ENCODE data around the gene KCNMB2. TPM values are rescaled to one million over a fixed set of nuclear protein-coding genes. Genes with fewer than 3 reads are reported as not detected.
"Not testable (repeated sequence)": the region's sequence is repeated elsewhere in the genome, so short reads cannot be mapped to it uniquely, and the experiment has no call there.

KCNMB2 gene
- total RNA-seq, 5 donors from 2014 or later (not counting 1 experiment from before 2014, with no cell fraction given): not detected

DNA sequence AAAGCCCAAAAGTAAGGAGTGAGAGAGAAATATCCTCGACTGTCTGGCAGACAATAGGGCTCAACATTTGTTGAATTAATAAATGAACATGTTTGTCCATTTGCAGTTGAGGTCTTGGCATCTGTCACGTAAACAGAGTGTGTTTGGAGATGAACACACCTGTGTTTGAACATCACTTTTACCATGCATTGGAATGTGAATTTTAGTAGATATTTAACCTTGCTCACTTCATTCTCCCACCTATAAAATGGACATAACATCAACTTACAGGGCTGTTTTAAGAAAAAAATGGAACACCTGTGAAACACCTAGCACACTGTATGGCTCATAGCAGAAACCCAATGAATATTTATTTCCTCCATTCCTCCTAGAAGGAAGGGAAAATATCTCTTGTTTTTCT, 204.8 kb downstream of the KCNMB2 start:
- Histone ChIP-seq H3K9me3 (no peaks in the 10 kb centered on the region), H3K36me3 (ENCODE audit: control insufficient read depth in 2 of 2, extremely low read depth in 1 of 2, insufficient read depth in 1 of 2, low read length in 1 of 2) (no peaks in the 10 kb centered on the region), H3K4me3 (ENCODE audit: control insufficient read depth in 1 of 2, extremely low read depth in 1 of 2, low read length in 1 of 2) (no peak overlapping the region), H3K27me3 (replicated peaks in 1 of 2; ENCODE audit: control insufficient read depth in 2 of 2, extremely low read depth in 1 of 2, insufficient read depth in 2 of 2, low read length in 1 of 2) (no peaks in the 10 kb centered on the region), H3K27ac (ENCODE audit: low read length) (no peak overlapping the region), H3K4me1 (ENCODE audit: control insufficient read depth in 1 of 2, extremely low read depth in 1 of 2, insufficient read depth in 2 of 2, low read length in 2 of 2) (no peaks in the 10 kb centered on the region)
- Mint-ChIP-seq H3K9me3 (no peaks in the 10 kb centered on the region), H3K27ac (no peak overlapping the region), H3K27me3 (peaks cover 0 to 12% of the 10 kb centered on the region in 2 donors), H3K4me3 (no peak overlapping the region), H3K4me1 (no peaks in the 10 kb centered on the region), H3K36me3 (no peaks in the 10 kb centered on the region)
- ChIA-PET POLR2A (no interaction called here), CTCF (no interaction called here)
- ATAC-seq (replicated peaks in 1 of 4) (no peak), DNase-seq (no peak)
- WGBS (ENCODE audit: insufficient coverage): 33% methylated on average over 1 of the region's 2 CpGs

DNA sequence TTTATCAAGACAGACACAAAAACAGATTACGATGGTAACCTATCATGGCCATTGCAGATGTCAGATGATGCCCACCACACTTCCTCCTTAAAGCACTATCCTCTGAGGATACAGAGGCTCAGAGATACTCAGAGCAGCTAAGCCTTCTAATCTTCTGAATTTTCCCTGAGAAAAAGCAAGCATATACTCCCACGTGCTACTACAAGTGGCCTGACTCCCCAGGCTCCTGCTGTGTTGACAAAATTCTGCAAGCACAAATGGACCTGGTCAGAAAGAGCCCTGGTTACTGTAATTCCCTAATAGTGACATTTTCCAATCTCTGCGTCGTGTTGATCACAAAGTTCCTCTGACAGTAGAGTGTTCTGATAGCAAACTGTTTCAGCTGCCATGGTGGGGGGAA, 207.1 kb downstream of the KCNMB2 start:
- Histone ChIP-seq H3K36me3 (ENCODE audit: control insufficient read depth in 2 of 2, extremely low read depth in 1 of 2, insufficient read depth in 1 of 2, low read length in 1 of 2) (no peaks in the 10 kb centered on the region), H3K27ac (ENCODE audit: low read length) (no peak overlapping the region), H3K4me1 (ENCODE audit: control insufficient read depth in 1 of 2, extremely low read depth in 1 of 2, insufficient read depth in 2 of 2, low read length in 2 of 2) (no peaks in the 10 kb centered on the region), H3K27me3 (replicated peaks in 1 of 2; ENCODE audit: control insufficient read depth in 2 of 2, extremely low read depth in 1 of 2, insufficient read depth in 2 of 2, low read length in 1 of 2) (no peaks in the 10 kb centered on the region), H3K4me3 (ENCODE audit: control insufficient read depth in 1 of 2, extremely low read depth in 1 of 2, low read length in 1 of 2) (no peak overlapping the region), H3K9me3 (no peaks in the 10 kb centered on the region)
- no peaks in the 10 kb centered on the region for H3K4me1 Mint-ChIP-seq
- H3K36me3 Mint-ChIP-seq: no peaks in the 10 kb centered on the region
- ChIA-PET POLR2A (no interaction called here), CTCF (no interaction called here)
- H3K27me3 Mint-ChIP-seq: peaks cover 0 to 9% of the 10 kb centered on the region in 2 donors
- WGBS (ENCODE audit: insufficient coverage): 50% methylated on average over 1 of the region's 4 CpGs
- ATAC-seq (replicated peaks in 1 of 4): no peak
- peaks cover 3 to 6% (median 4%) of the 10 kb centered on the region in 3 donors for H3K9me3 Mint-ChIP-seq
- no peak overlapping the region for H3K4me3 Mint-ChIP-seq
- DNase-seq: no peak
- no peak overlapping the region for H3K27ac Mint-ChIP-seq

DNA sequence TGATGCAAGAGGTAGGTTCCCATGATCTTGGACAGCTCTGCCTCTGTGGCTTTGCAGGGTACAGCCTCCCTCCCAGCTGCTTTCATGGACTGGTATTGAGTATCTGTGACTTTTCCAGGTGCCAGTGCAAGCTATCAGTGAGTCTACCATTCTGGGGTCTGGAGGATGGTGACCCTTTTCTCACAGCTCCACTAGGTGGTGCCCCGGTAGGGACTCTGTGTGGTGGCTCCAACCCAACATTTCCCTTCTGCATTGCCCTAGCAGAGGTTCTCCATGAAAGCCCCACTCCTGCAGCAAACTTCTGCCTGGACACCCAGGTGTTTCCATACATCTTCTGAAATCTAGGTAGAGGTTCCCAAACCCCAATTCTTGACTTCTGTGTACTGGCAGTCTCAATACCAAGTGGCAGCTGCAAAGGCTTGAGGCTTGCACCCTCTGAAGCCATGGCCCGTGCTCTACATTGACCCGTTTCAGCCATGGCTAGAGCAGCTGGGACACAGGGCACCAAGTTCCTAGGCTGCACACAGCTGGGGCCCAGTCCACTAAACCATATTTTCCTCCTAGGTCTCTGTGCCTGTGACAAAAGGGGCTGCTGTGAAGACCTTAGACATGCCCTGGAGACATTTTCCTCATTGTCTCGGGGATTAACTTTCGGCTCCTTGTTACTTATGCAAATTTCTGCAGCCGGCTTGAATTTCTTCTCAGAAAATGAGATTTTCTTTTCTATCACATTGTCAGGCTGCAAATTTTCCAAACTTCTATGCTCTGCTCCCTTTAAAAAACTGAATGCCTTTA, 209.8 kb downstream of the KCNMB2 start:
- H3K27ac Mint-ChIP-seq; POLR2A ChIA-PET; H3K36me3 ChIP-seq (ENCODE audit: control insufficient read depth in 2 of 2, extremely low read depth in 1 of 2, insufficient read depth in 1 of 2, low read length in 1 of 2); H3K27ac ChIP-seq (ENCODE audit: low read length); H3K27me3 ChIP-seq (replicated peaks in 1 of 2; ENCODE audit: control insufficient read depth in 2 of 2, extremely low read depth in 1 of 2, insufficient read depth in 2 of 2, low read length in 1 of 2); H3K4me1 ChIP-seq (ENCODE audit: control insufficient read depth in 1 of 2, extremely low read depth in 1 of 2, insufficient read depth in 2 of 2, low read length in 2 of 2); H3K9me3 Mint-ChIP-seq; H3K4me1 Mint-ChIP-seq; DNase-seq; H3K4me3 Mint-ChIP-seq; CTCF ChIA-PET; H3K36me3 Mint-ChIP-seq; H3K9me3 ChIP-seq; H3K4me3 ChIP-seq (ENCODE audit: control insufficient read depth in 1 of 2, extremely low read depth in 1 of 2, low read length in 1 of 2); ATAC-seq (replicated peaks in 1 of 4): not testable (repeated sequence)
- peaks cover 0 to 12% of the 10 kb centered on the region in 2 donors for H3K27me3 Mint-ChIP-seq
- 78% methylated on average over 5 of the region's 6 CpGs for WGBS (ENCODE audit: insufficient coverage)

DNA sequence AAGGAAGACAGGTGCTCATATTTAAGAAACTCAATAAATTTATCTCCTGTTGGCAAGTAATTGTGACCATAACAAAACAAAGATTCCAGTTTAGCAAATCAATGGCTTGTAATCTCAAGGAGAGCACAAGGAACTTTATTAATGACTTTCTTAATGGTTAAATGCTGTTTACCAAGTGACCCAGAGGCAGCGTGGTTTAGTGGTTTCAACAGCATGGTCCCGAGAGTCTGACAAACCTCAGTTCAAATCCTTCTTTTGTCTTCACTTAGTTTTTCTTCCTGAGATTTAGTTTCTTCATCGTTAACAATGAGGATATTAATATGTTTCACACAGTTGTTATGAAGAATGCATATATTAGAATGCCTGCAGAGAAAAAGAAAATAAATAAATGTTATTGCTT, 212.6 kb downstream of the KCNMB2 start:
- POLR2A ChIA-PET: no interaction called here

DNA sequence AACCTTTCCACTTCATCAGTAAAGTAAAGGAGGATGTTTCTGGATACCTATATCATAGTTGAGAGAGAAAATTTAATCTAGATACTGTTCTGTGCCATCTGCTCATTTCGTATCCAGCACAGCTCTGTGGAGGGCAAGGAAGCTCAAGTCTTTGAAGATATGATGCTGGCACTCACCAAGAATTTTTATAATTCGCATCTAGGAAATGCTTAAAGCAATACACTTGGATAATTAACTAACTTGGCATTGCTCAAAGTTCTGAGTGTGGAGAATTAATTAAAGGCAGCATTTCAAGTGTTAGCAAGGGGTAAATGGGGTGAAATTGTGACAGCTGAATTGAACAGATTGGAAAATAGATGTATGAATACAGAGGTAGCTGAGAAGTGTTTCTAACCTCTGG, 213.2 kb downstream of the KCNMB2 start:
- no peak for DNase-seq
- POLR2A ChIA-PET: interaction anchor here in 1 of 2 donors (0.6 kb wide), 1 partner anchor 898 kb away, joined by 3 read pairs; no protein-coding TSS in a partner anchor
- H3K36me3 Mint-ChIP-seq: no peaks in the 10 kb centered on the region

More for the DNA sequence above, 212.6 kb downstream of the KCNMB2 start:
- WGBS (ENCODE audit: insufficient coverage): 86% methylated on average over 1 of the region's 3 CpGs
- Mint-ChIP-seq H3K27ac (no peak overlapping the region), H3K4me1 (no peaks in the 10 kb centered on the region), H3K27me3 (peaks cover 0 to 3% of the 10 kb centered on the region in 2 donors), H3K9me3 (peaks cover 3 to 8% (median 4%) of the 10 kb centered on the region in 3 donors), H3K36me3 (no peaks in the 10 kb centered on the region), H3K4me3 (no peak overlapping the region)
- no peaks in the 10 kb centered on the region for H3K36me3 ChIP-seq (ENCODE audit: control insufficient read depth in 2 of 2, extremely low read depth in 1 of 2, insufficient read depth in 1 of 2, low read length in 1 of 2)
- no peaks in the 10 kb centered on the region for H3K4me1 ChIP-seq (ENCODE audit: control insufficient read depth in 1 of 2, extremely low read depth in 1 of 2, insufficient read depth in 2 of 2, low read length in 2 of 2)
- CTCF ChIA-PET: interaction anchor here in 1 of 2 donors (0.7 kb wide), 1 partner anchor 55 kb away, joined by 3 read pairs; no protein-coding TSS in a partner anchor
- no peaks in the 10 kb centered on the region for H3K27me3 ChIP-seq (replicated peaks in 1 of 2; ENCODE audit: control insufficient read depth in 2 of 2, extremely low read depth in 1 of 2, insufficient read depth in 2 of 2, low read length in 1 of 2)
- no peak for DNase-seq
- no peak overlapping the region for H3K4me3 ChIP-seq (ENCODE audit: control insufficient read depth in 1 of 2, extremely low read depth in 1 of 2, low read length in 1 of 2)
- no peak for ATAC-seq (replicated peaks in 1 of 4)
- no peak overlapping the region for H3K27ac ChIP-seq (ENCODE audit: low read length)
- H3K9me3 ChIP-seq: no peaks in the 10 kb centered on the region

DNA sequence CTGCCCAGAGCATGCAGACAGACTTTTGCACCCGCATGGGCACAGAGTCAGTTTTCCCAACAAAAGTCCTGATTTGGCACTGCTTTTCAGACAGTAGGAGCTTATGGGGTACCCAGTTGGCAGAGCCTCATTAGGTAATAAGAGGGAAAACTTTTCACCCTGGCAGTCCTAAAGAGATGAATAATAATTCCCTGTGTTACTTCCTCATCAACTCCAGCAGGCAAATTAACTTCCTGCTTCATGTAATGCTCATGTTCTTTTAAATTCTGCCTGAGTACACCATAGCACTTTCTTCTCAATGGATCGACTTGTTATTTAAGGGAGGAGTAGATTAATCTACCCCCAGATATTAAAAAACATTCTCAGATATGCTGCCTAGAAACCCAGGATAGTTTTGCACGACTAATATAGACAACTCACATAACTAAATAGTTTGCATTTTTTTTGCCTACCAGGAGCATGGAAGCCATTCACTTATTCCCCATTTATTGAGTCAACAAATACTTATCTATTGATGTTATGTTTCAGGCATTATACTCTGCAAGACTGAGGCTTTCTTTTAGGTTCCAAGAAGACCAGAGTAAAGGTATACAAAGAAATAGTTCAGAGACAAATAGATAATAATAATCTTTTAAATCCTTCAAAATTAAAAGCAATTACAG, 214.5 kb downstream of the KCNMB2 start:
- Histone ChIP-seq H3K4me1 (ENCODE audit: control insufficient read depth in 1 of 2, extremely low read depth in 1 of 2, insufficient read depth in 2 of 2, low read length in 2 of 2) (no peaks in the 10 kb centered on the region), H3K27ac (ENCODE audit: low read length) (no peak overlapping the region), H3K36me3 (ENCODE audit: control insufficient read depth in 2 of 2, extremely low read depth in 1 of 2, insufficient read depth in 1 of 2, low read length in 1 of 2) (no peaks in the 10 kb centered on the region), H3K4me3 (ENCODE audit: control insufficient read depth in 1 of 2, extremely low read depth in 1 of 2, low read length in 1 of 2) (no peak overlapping the region), H3K27me3 (replicated peaks in 1 of 2; ENCODE audit: control insufficient read depth in 2 of 2, extremely low read depth in 1 of 2, insufficient read depth in 2 of 2, low read length in 1 of 2) (no peaks in the 10 kb centered on the region), H3K9me3 (no peaks in the 10 kb centered on the region)
- H3K36me3 Mint-ChIP-seq: no peaks in the 10 kb centered on the region
- CTCF ChIA-PET: no interaction called here
- no peak for ATAC-seq (replicated peaks in 1 of 4)
- peaks cover 3 to 9% (median 4%) of the 10 kb centered on the region in 3 donors for H3K9me3 Mint-ChIP-seq
- no CpG with 5 or more reads among the region's 3 CpGs for WGBS (ENCODE audit: insufficient coverage)
- H3K27ac Mint-ChIP-seq: no peak overlapping the region
- peaks cover 0 to 3% of the 10 kb centered on the region in 2 donors for H3K27me3 Mint-ChIP-seq
- no peaks in the 10 kb centered on the region for H3K4me1 Mint-ChIP-seq
- DNase-seq: no peak
- no peak overlapping the region for H3K4me3 Mint-ChIP-seq
- POLR2A ChIA-PET: no interaction called here

More for the DNA sequence above, 213.2 kb downstream of the KCNMB2 start:
- peaks cover 0 to 3% of the 10 kb centered on the region in 2 donors for H3K27me3 Mint-ChIP-seq
- no peak for ATAC-seq (replicated peaks in 1 of 4)
- CTCF ChIA-PET: interaction anchor here in 1 of 2 donors (0.7 kb wide), 1 partner anchor 54 kb away, joined by 3 read pairs; no protein-coding TSS in a partner anchor
- H3K9me3 ChIP-seq: no peaks in the 10 kb centered on the region
- H3K36me3 ChIP-seq (ENCODE audit: control insufficient read depth in 2 of 2, extremely low read depth in 1 of 2, insufficient read depth in 1 of 2, low read length in 1 of 2): no peaks in the 10 kb centered on the region
- H3K27ac Mint-ChIP-seq: no peak overlapping the region
- no peak overlapping the region for H3K4me3 Mint-ChIP-seq
- no peak overlapping the region for H3K27ac ChIP-seq (ENCODE audit: low read length)
- WGBS (ENCODE audit: insufficient coverage): 29% methylated on average over 1 of the region's 2 CpGs
- no peaks in the 10 kb centered on the region for H3K27me3 ChIP-seq (replicated peaks in 1 of 2; ENCODE audit: control insufficient read depth in 2 of 2, extremely low read depth in 1 of 2, insufficient read depth in 2 of 2, low read length in 1 of 2)
- H3K4me1 Mint-ChIP-seq: no peaks in the 10 kb centered on the region
- H3K9me3 Mint-ChIP-seq: peaks cover 3 to 9% (median 4%) of the 10 kb centered on the region in 3 donors
- no peak overlapping the region for H3K4me3 ChIP-seq (ENCODE audit: control insufficient read depth in 1 of 2, extremely low read depth in 1 of 2, low read length in 1 of 2)
- no peaks in the 10 kb centered on the region for H3K4me1 ChIP-seq (ENCODE audit: control insufficient read depth in 1 of 2, extremely low read depth in 1 of 2, insufficient read depth in 2 of 2, low read length in 2 of 2)
